GM18867 (cell line): ENCODE data around the gene ITLN2.
"Not testable (repeated sequence)": the region's sequence is repeated elsewhere in the genome, so short reads cannot be mapped to it uniquely, and the experiment has no call there.

ENCODE experiments used
- ATAC-seq: cut with Tn5 transposase; IDR thresholded peaks from one replicate; pipeline ENCODE4 v1.9.1; 2021; ENCODE audit warnings: mild to moderate bottlenecking, moderate library complexity; ENCODE audit not compliant: unreplicated experiment

The ITLN2 gene

DNA sequence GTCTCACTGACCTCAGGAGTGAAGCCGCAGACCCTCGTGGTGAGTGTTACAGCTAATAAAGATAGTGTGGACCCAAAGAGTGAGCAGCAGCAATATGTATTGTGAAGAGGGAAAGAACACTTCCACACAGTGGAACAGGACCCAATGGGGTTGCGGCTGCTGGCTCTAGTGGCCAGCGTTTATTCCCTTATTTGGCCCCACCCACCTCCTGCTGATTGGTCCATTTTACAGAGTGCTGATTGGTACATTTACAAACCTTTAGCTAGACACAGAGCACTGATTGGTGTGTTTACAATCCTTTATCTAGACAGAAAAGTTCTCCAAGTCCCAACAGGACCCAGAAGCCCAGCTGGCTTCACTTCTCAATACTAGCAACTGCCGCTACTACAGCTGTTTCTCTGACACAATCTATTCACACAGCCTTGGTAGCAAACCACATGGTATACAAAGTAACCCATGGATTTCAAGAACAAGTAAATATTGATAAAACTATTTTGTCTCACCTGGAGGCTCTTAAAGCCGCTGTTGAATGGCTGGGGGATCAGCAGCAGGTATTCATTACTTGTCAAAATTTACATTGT lies 44.3 kb downstream of the ITLN2 start:
- no peak for ATAC-seq

- no peak for ATAC-seq
Observed at GRCh38 chr1:160907976-160908375, 46.6 kb downstream of the ITLN2 start.

DNA sequence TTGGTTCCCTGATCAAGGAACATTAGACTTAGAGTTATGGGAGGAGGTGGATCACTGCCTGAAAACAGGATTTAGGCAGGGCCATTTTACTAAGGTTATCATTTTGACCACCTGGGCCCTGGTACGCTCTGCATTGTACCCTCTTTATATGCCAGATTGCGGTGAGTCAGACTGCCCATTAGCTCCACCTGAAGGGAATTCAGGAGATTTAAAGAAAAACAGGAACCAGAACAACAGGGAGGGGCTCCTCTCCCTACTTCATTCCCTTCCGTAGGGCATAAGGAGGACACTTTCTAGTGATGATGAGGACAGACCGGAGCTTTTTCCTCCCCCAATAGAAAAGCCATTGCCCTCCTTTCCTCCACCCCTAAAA lies 49.0 kb downstream of the ITLN2 start:
- no peak for ATAC-seq

GRCh38 chr1:160904783-160905616 lies 49.6 kb downstream of the ITLN2 start:
- no peak for ATAC-seq

DNA sequence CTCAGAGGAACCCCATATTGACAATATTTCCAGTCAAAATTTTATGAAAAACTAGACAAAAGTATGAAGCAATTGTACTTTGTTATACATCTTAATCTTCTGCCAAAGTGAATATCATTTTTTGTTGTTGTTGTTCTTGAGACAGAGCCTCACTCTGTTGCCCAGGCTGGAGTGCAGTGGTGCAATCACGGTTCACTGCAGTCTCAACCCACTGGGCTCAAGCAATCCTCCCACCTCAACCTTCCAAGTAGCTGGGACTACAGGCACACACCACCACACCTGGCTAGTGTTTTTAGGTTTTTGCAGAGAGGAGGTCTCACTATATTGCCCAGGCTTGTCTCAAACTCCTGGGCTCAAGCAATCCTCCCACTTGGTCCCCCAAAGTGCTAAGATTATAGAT lies 52.4 kb downstream of the ITLN2 start:
- ATAC-seq = not testable (repeated sequence)

DNA sequence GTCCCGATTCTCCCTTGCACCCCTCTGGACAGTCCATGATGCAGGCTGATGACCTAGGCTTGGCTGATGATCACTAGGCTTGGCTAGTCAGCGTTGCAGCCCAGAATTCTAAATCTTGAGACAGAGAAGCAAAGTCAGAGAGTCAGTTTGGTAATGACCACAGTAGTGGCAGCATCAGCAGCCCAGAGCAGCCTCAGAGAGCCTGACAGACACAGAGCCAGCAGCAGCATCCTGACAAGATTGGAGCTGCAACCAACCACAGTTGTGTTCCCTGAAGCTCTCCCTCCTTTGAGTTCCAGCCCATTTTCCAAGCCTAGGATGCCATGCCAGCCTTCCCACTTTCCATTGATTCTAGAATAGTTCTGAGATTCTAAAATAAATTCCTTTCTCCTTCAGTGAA lies 52.8 kb downstream of the ITLN2 start:
- no peak for ATAC-seq

GRCh38 chr1:160900683-160901082 lies 53.9 kb downstream of the ITLN2 start:
- ATAC-seq = not testable (repeated sequence)
